Osteoblast (primary cell): ENCODE results near the gene ATP13A2. TPM values are rescaled to one million over a fixed set of nuclear protein-coding genes. Genes with fewer than 3 reads are reported as not detected.

Experiments
- DNase-seq: peaks from one replicate; pipeline ENCODE4 v3.0.0; 2011; ENCODE audit warnings: low spot score, mixed read lengths; ENCODE audit not compliant: insufficient read length; ENCODE audit errors: missing footprints
- H2AFZ ChIP-seq: 2 replicates; pipeline ENCODE4 v1.6.0; 2011; ENCODE audit warnings: mild to moderate bottlenecking, low read length
- H3K27ac ChIP-seq: 2 replicates; pipeline ENCODE4 v1.5.1; 2011; ENCODE audit warnings: mild to moderate bottlenecking, low read depth, low read length, moderate library complexity
- H3K27me3 ChIP-seq: 2 replicates; pipeline ENCODE4 v1.6.0; 2012; ENCODE audit warnings: mild to moderate bottlenecking, control low read depth, inconsistent platforms, low read length, moderate library complexity; ENCODE audit not compliant: insufficient read depth
- H3K36me3 ChIP-seq: 2 replicates; pipeline ENCODE4 v1.5.1; 2011; ENCODE audit warnings: mild to moderate bottlenecking, low read length, control low read depth, moderate library complexity; ENCODE audit not compliant: insufficient read depth
- H3K4me1 ChIP-seq: 2 replicates; pipeline ENCODE4 v1.5.1; 2011; ENCODE audit warnings: mild to moderate bottlenecking, low read length, control low read depth, moderate library complexity; ENCODE audit not compliant: insufficient read depth
- H3K4me2 ChIP-seq: 2 replicates; pipeline ENCODE4 v1.6.0; 2011; ENCODE audit warnings: mild to moderate bottlenecking, low read length; ENCODE audit not compliant: insufficient read depth
- H3K4me3 ChIP-seq: fragments of 200-600 bp; sonication (generic); 3 replicates; pipeline ENCODE4 v1.5.1; 2012; ENCODE audit warnings: mild to moderate bottlenecking, low read length, inconsistent platforms; ENCODE audit not compliant: insufficient read depth
- H3K79me2 ChIP-seq: 2 replicates; pipeline ENCODE4 v1.6.0; 2012; ENCODE audit warnings: mild to moderate bottlenecking, low read length, control low read depth, inconsistent platforms; ENCODE audit not compliant: insufficient read depth
- H3K9me3 ChIP-seq: 2 replicates; pipeline ENCODE4 v1.5.1; 2011; ENCODE audit warnings: low read depth, low read length, control low read depth
- H4K20me1 ChIP-seq: 2 replicates; pipeline ENCODE4 v1.6.0; 2012; ENCODE audit warnings: mild to moderate bottlenecking, low read length, control low read depth; ENCODE audit not compliant: insufficient read depth
- total RNA-seq: library from RNA; depleted of rRNA; stranded (reverse); fragments of >200 nt; gene quantifications from 2 replicates; pipeline ENCODE4 v1.2.3, GENCODE V29; 2012
- TF ChIP-seq, protein P1 (sequence below): IDR thresholded peaks from 2 replicates; pipeline ENCODE4 v1.5.1; 2011; ENCODE audit warnings: mild to moderate bottlenecking, low read depth, low read length, moderate library complexity; ENCODE audit errors: extremely low read depth

The ATP13A2 gene
- total RNA-seq, 1 donor: 34.4 TPM

DNA sequence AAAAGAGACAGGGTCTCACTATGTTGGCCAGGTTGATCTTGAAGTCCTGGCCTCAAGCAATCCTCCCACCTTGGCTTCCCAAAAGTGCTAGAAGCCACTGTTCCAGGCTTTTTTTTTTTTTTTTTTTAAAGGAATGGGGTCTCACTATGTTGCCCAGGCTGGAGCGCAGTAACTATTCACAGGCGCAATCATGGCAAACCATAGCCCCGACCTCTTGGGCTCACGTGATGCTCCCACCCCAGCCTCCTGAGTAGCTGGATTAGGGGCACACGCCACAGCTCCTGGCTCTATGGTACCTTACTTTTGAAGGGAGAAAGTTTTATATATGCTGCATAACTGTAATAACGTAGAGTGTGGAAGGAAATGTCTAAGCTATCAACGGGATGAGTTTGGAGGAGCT, 5.7 kb upstream of the ATP13A2 start:
- H3K9me3 ChIP-seq: no peaks in the 10 kb centered on the region
- DNase-seq: no peak
- no peak overlapping the region for H2AFZ ChIP-seq
- no peaks in the 10 kb centered on the region for H3K27me3 ChIP-seq
- no peak overlapping the region for H3K27ac ChIP-seq
- H3K79me2 ChIP-seq: no peaks in the 10 kb centered on the region
- TF ChIP-seq, protein P1, sequence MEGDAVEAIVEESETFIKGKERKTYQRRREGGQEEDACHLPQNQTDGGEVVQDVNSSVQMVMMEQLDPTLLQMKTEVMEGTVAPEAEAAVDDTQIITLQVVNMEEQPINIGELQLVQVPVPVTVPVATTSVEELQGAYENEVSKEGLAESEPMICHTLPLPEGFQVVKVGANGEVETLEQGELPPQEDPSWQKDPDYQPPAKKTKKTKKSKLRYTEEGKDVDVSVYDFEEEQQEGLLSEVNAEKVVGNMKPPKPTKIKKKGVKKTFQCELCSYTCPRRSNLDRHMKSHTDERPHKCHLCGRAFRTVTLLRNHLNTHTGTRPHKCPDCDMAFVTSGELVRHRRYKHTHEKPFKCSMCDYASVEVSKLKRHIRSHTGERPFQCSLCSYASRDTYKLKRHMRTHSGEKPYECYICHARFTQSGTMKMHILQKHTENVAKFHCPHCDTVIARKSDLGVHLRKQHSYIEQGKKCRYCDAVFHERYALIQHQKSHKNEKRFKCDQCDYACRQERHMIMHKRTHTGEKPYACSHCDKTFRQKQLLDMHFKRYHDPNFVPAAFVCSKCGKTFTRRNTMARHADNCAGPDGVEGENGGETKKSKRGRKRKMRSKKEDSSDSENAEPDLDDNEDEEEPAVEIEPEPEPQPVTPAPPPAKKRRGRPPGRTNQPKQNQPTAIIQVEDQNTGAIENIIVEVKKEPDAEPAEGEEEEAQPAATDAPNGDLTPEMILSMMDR: no peak
- no peak overlapping the region for H3K4me3 ChIP-seq
- H3K4me2 ChIP-seq: no peak overlapping the region
- peaks cover 22% of the 10 kb centered on the region for H3K4me1 ChIP-seq
- peaks cover 44% of the 10 kb centered on the region for H3K36me3 ChIP-seq
- H4K20me1 ChIP-seq: no peaks in the 10 kb centered on the region

DNA sequence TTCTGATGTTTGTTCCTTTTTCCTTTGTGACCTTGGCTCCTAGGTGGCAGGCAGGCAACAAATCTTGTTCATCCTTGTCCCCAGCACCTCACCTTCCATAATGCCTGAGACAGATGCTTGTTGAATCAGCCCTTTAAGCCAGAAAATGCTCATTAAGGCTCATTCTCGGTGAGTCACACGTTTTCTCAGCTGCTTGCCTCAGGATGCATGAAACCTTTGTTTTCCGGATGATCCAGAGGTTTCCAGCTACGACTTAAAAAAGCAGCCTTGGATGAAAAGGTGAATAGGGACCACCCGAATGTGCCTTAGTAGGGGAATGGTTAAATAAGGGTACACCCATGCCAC, 4.6 kb upstream of the ATP13A2 start:
- no peaks in the 10 kb centered on the region for H3K9me3 ChIP-seq
- H2AFZ ChIP-seq: no peak overlapping the region
- peak overlapping the region; percentile 46 for H3K4me2 ChIP-seq
- H3K27me3 ChIP-seq: no peaks in the 10 kb centered on the region
- peak; percentile 92 for DNase-seq
- peak overlapping the region; percentile 11 for H3K27ac ChIP-seq
- H3K4me1 ChIP-seq: peaks cover 29% of the 10 kb centered on the region
- H3K4me3 ChIP-seq: no peak overlapping the region
- H3K79me2 ChIP-seq: no peaks in the 10 kb centered on the region
- TF ChIP-seq, protein P1: no peak
- H4K20me1 ChIP-seq: no peaks in the 10 kb centered on the region
- peaks cover 33% of the 10 kb centered on the region for H3K36me3 ChIP-seq

DNA sequence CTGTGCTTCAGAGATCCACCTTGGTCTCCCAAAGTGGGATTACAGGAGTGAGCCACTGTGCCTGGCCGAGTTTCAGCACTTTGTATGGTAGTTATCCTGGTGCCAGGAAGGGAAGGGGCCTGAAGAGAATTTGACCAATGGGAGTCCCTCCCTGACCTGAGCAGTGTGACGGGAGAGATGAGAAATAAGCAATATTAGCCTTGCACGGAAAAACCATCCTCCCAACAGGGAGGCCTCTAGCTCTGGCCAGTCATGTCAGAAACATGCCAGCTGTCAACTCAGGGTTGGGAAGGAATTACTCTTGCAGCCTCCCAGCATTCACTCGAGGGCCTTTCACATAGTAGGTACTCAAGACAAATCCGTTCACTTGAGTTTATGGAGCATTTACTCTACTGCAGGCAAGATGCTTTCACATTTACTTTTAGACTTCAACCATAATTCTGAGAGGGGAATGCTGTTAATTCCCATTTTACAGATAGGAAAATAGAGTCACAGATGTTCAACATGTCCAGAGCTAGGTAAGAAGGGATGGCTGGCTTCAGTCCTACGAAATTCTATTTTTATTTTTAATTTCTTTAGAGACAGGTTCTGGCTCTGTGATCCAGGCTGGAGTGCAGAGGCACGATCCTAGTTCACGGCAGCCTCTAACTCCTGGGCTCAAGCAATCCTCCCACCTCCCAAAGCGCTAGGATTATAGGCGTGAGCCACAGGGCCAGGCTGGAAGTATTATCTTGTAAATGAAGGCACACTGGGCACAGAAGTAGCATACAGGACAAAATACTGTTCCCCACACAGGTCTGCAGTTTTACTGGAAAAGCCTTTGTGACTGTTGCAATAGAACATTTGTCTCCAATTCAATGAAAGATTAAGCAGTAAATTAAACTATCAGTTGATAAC, 3.2 kb upstream of the ATP13A2 start:
- peak; percentile 52 for DNase-seq
- no peak overlapping the region for H2AFZ ChIP-seq
- TF ChIP-seq, protein P1: no peak
- H3K4me2 ChIP-seq: no peak overlapping the region
- H3K9me3 ChIP-seq: no peaks in the 10 kb centered on the region
- H4K20me1 ChIP-seq: peaks cover 10% of the 10 kb centered on the region
- H3K79me2 ChIP-seq: peaks cover 7% of the 10 kb centered on the region
- no peak overlapping the region for H3K4me3 ChIP-seq
- H3K36me3 ChIP-seq: peaks cover 19% of the 10 kb centered on the region
- H3K4me1 ChIP-seq: peaks cover 42% of the 10 kb centered on the region
- H3K27ac ChIP-seq: no peak overlapping the region
- no peaks in the 10 kb centered on the region for H3K27me3 ChIP-seq

DNA sequence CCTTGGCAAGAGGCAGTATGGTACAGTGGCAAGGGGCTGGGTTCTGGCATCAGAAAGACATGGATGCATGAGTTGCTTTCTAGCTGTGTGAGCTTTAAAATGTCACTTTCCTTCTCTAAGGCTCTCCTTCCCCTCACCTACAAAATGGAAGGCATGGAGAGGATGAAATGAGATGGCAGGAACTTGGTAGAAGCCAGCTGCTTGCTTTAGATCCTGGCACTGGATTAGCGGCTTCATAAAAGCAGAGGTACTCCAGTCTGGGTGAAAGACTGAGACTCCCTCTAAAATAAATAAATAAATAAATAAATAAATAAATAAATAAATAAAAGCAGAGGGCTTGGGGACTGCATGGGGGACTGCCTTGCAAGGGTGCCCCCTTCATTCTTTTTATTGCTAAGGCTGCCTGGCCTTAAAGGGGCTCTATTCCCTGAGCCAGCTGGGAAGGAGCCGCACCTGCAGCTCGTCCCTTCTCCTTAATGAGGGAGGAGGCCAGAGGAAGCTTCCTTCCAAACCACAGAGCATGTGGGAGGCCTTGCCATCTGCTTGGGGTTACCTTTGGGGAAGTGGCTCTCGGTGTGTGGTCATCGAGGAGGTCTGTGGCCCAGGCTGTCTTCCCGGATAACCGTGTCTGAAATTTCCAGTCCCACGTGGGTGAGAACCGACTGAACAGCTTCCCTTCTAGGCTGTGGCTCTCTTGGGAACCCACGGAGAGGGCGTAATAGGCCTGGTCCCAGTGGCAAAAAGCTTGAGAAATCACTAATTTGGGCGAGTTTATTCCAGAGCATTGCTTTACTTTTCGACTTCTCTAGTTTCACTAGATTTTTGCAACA, 2.0 kb upstream of the ATP13A2 start:
- Histone ChIP-seq H3K4me3 (no peak overlapping the region), H3K9me3 (no peaks in the 10 kb centered on the region), H3K4me1 (peaks cover 42% of the 10 kb centered on the region), H4K20me1 (peaks cover 21% of the 10 kb centered on the region), H3K27ac (no peak overlapping the region), H3K27me3 (no peaks in the 10 kb centered on the region), H3K79me2 (peaks cover 13% of the 10 kb centered on the region), H2AFZ (no peak overlapping the region), H3K4me2 (no peak overlapping the region), H3K36me3 (peaks cover 8% of the 10 kb centered on the region)
- TF ChIP-seq, protein P1: no peak
- peak; percentile 55 for DNase-seq
